Neuronal stem cell (in vitro differentiated cells): ENCODE measurements around the gene FNIP2.

Experiments
- DNase-seq: peaks from one replicate; pipeline ENCODE4 v3.0.0-alpha.2; 2013; ENCODE audit warnings: low spot score
- H2AFZ ChIP-seq: one replicate; pipeline ENCODE4 v1.6.1; 2013; ENCODE audit warnings: mild to moderate bottlenecking, low read length, inconsistent platforms
- H2AK5ac ChIP-seq: 2 replicates; pipeline ENCODE4 v1.6.1; 2013; ENCODE audit warnings: low read depth, mild to moderate bottlenecking, inconsistent platforms, low read length, moderate library complexity, mixed read lengths
- H2BK120ac ChIP-seq: 2 replicates; pipeline ENCODE4 v1.6.1; 2013; ENCODE audit warnings: low read depth, mild to moderate bottlenecking, inconsistent platforms, low read length, moderate library complexity, mixed read lengths
- H2BK12ac ChIP-seq: one replicate; pipeline ENCODE4 v1.6.1; 2013; ENCODE audit warnings: low read length, inconsistent platforms
- H2BK15ac ChIP-seq: 2 replicates; pipeline ENCODE4 v1.6.1; 2013; ENCODE audit warnings: mild to moderate bottlenecking, low read length, inconsistent platforms, mixed read lengths
- H2BK5ac ChIP-seq: one replicate; pipeline ENCODE4 v1.6.1; 2013; ENCODE audit warnings: inconsistent platforms, mild to moderate bottlenecking, low read length, moderate library complexity
- H3K14ac ChIP-seq: one replicate; pipeline ENCODE4 v1.6.1; 2013; ENCODE audit warnings: low read length, inconsistent platforms
- H3K18ac ChIP-seq: 2 replicates; pipeline ENCODE4 v1.6.1; 2013; ENCODE audit warnings: low read length, inconsistent platforms
- H3K23ac ChIP-seq: 2 replicates; pipeline ENCODE4 v1.6.1; 2013; ENCODE audit warnings: low read depth, mild to moderate bottlenecking, mixed read lengths, low read length, inconsistent platforms; ENCODE audit not compliant: poor library complexity
- H3K27ac ChIP-seq: replicated peaks from 3 replicates; pipeline ENCODE4 v1.5.1; 2013; ENCODE audit warnings: low read length, inconsistent platforms
- H3K27me3 ChIP-seq, 3 experiments: 2 replicates each; pipeline ENCODE4 v1.6.1; 2013; ENCODE audit warnings: low read length in 3 of 3, mild to moderate bottlenecking in 2 of 3, inconsistent platforms in 1 of 3, low read depth in 1 of 3, mixed read lengths in 1 of 3, moderate library complexity in 1 of 3; ENCODE audit not compliant: control insufficient read depth in 3 of 3, insufficient read depth in 3 of 3
- H3K36me3 ChIP-seq, 2 donors: replicated peaks in 1 of 2; 2 replicates each; pipeline ENCODE4 v1.6.1; 2013; ENCODE audit warnings: low read length in 2 of 2; ENCODE audit not compliant: control insufficient read depth in 2 of 2, insufficient read depth in 2 of 2
- H3K4ac ChIP-seq: 2 replicates; pipeline ENCODE4 v1.6.1; 2013; ENCODE audit warnings: inconsistent platforms, mild to moderate bottlenecking, low read length, moderate library complexity
- H3K4me1 ChIP-seq, 2 donors: 1 replicate in 1 of 2; 2 replicates in 1 of 2; pipeline ENCODE4 v1.6.1; 2013; ENCODE audit warnings: low read length in 2 of 2, low read depth in 1 of 2; ENCODE audit not compliant: control insufficient read depth in 2 of 2, insufficient read depth in 1 of 2
- H3K4me2 ChIP-seq: one replicate; pipeline ENCODE4 v1.6.1; 2013; ENCODE audit warnings: mild to moderate bottlenecking, low read length, inconsistent platforms; ENCODE audit not compliant: insufficient read depth, poor library complexity, severe bottlenecking
- H3K4me3 ChIP-seq, 2 donors: 2 replicates each; pipeline ENCODE4 v1.5.1; 2013; ENCODE audit warnings: low read length in 2 of 2, mild to moderate bottlenecking in 2 of 2, inconsistent platforms in 1 of 2, moderate library complexity in 1 of 2
- H3K79me1 ChIP-seq: one replicate; pipeline ENCODE4 v1.6.1; 2013; ENCODE audit warnings: low read depth, mild to moderate bottlenecking, inconsistent platforms, low read length, moderate library complexity
- H3K9ac ChIP-seq: one replicate; pipeline ENCODE4 v1.6.1; 2013; ENCODE audit warnings: mild to moderate bottlenecking, low read depth, low read length, inconsistent platforms; ENCODE audit not compliant: poor library complexity
- H3K9me3 ChIP-seq, 2 donors: replicated peaks in 1 of 2; 2 replicates each; pipeline versions ENCODE3 to v1.6.1; 2013; ENCODE audit warnings: low read length in 2 of 2, mild to moderate bottlenecking in 2 of 2, inconsistent platforms in 1 of 2, low read depth in 1 of 2, mixed read lengths in 1 of 2, moderate library complexity in 1 of 2; ENCODE audit not compliant: control insufficient read depth in 2 of 2, insufficient read depth in 1 of 2
- H4K8ac ChIP-seq: one replicate; pipeline ENCODE4 v1.6.1; 2013; ENCODE audit warnings: low read depth, mild to moderate bottlenecking, inconsistent platforms, low read length, moderate library complexity
- H4K91ac ChIP-seq: one replicate; pipeline ENCODE4 v1.6.1; 2013; ENCODE audit warnings: low read length, low read depth, mild to moderate bottlenecking, inconsistent platforms; ENCODE audit not compliant: poor library complexity
- WGBS, 2 donors: extraction: QIAGEN DNeasy Blood & Tissue Kit; methylation state at CpG; one replicate each; pipeline ENCODE4 v1.1.7; 2013; ENCODE audit warnings: missing lambda C conversion rate in 2 of 2, mixed read lengths in 1 of 2; ENCODE audit not compliant: insufficient read length in 2 of 2, insufficient replicate concordance in 1 of 2; ENCODE audit errors: extremely low coverage in 2 of 2; 5-methylcytosine and 5-hydroxymethylcytosine counted together

The FNIP2 gene

GRCh38 chr4:158912806-158913205 lies 144.0 kb downstream of the FNIP2 start:
- Histone ChIP-seq H3K4ac (no peak overlapping the region), H2AK5ac (no peak overlapping the region), H2BK12ac (no peak overlapping the region), H3K23ac (no peak overlapping the region), H4K91ac (no peak overlapping the region), H3K27ac (no peak overlapping the region), H3K27me3 (no peaks in the 10 kb centered on the region), H3K9me3 (no peaks in the 10 kb centered on the region), H3K4me3 (no peak overlapping the region), H3K14ac (no peak overlapping the region), H2BK120ac (no peak overlapping the region), H2BK15ac (no peak overlapping the region), H2AFZ (no peak overlapping the region), H4K8ac (no peak overlapping the region), H3K4me1 (peaks cover 1 to 4% of the 10 kb centered on the region in 2 donors), H3K79me1 (no peaks in the 10 kb centered on the region), H3K18ac (no peak overlapping the region), H3K4me2 (no peak overlapping the region), H3K36me3 (no peaks in the 10 kb centered on the region), H3K9ac (no peak overlapping the region), H2BK5ac (no peak overlapping the region)
- WGBS, 2 donors: no CpG with 5 or more reads among the region's 6 CpGs
- no peak for DNase-seq

- no peak overlapping the region for H3K14ac ChIP-seq
- no peak overlapping the region for H2BK120ac ChIP-seq
- H3K4me2 ChIP-seq: no peak overlapping the region
- no peak overlapping the region for H2AK5ac ChIP-seq
- no peak overlapping the region for H2BK5ac ChIP-seq
- no peak overlapping the region for H2AFZ ChIP-seq
- no CpG with 5 or more reads among the region's 5 CpGs for WGBS, 2 donors
- no peaks in the 10 kb centered on the region for H3K9me3 ChIP-seq
- no peak overlapping the region for H3K9ac ChIP-seq
- no peak overlapping the region for H3K4ac ChIP-seq
- peaks cover 1% of the 10 kb centered on the region for H3K79me1 ChIP-seq
- no peak overlapping the region for H4K91ac ChIP-seq
- H3K4me1 ChIP-seq: peaks cover 1 to 4% of the 10 kb centered on the region in 2 donors
- H3K36me3 ChIP-seq: no peaks in the 10 kb centered on the region
- H3K18ac ChIP-seq: no peak overlapping the region
- H3K27ac ChIP-seq: no peak overlapping the region
- no peak overlapping the region for H3K4me3 ChIP-seq
- H2BK15ac ChIP-seq: no peak overlapping the region
- H3K23ac ChIP-seq: no peak overlapping the region
- no peak overlapping the region for H4K8ac ChIP-seq
- H2BK12ac ChIP-seq: no peak overlapping the region
- no peak for DNase-seq
- H3K27me3 ChIP-seq: no peaks in the 10 kb centered on the region
Observed at GRCh38 chr4:158913766-158914165, 144.9 kb downstream of the FNIP2 start.

- Histone ChIP-seq H3K4ac (no peak overlapping the region), H3K27me3 (no peaks in the 10 kb centered on the region), H3K27ac (no peak overlapping the region), H2BK5ac (no peak overlapping the region), H3K79me1 (peaks cover 1% of the 10 kb centered on the region), H3K4me2 (no peak overlapping the region), H3K4me1 (peaks cover 1 to 4% of the 10 kb centered on the region in 2 donors), H2AK5ac (no peak overlapping the region), H3K9ac (no peak overlapping the region), H3K4me3 (no peak overlapping the region), H3K14ac (no peak overlapping the region), H2BK15ac (no peak overlapping the region), H3K9me3 (no peaks in the 10 kb centered on the region), H3K36me3 (no peaks in the 10 kb centered on the region), H2BK120ac (no peak overlapping the region), H3K18ac (no peak overlapping the region), H3K23ac (no peak overlapping the region), H4K8ac (no peak overlapping the region), H2AFZ (peak overlapping the region; percentile 52), H2BK12ac (no peak overlapping the region), H4K91ac (no peak overlapping the region)
- WGBS, 2 donors: no CpG with 5 or more reads among the region's 5 CpGs
- no peak for DNase-seq
Observed at GRCh38 chr4:158914218-158914617, 145.4 kb downstream of the FNIP2 start.

GRCh38 chr4:158915683-158916241 lies 146.9 kb downstream of the FNIP2 start:
- Histone ChIP-seq H2BK12ac (no peak overlapping the region), H3K9ac (no peak overlapping the region), H2AK5ac (no peak overlapping the region), H3K4me3 (no peak overlapping the region), H2BK120ac (no peak overlapping the region), H3K79me1 (peaks cover 1% of the 10 kb centered on the region), H3K23ac (no peak overlapping the region), H3K36me3 (no peaks in the 10 kb centered on the region), H2AFZ (no peak overlapping the region), H3K18ac (no peak overlapping the region), H4K91ac (no peak overlapping the region), H3K27me3 (no peaks in the 10 kb centered on the region), H3K4ac (no peak overlapping the region), H3K4me1 (peaks cover 0 to 4% of the 10 kb centered on the region in 2 donors), H4K8ac (no peak overlapping the region), H2BK15ac (no peak overlapping the region), H3K27ac (no peak overlapping the region), H2BK5ac (no peak overlapping the region), H3K9me3 (no peaks in the 10 kb centered on the region), H3K4me2 (no peak overlapping the region), H3K14ac (no peak overlapping the region)
- no peak for DNase-seq
- no CpG with 5 or more reads among the region's 2 CpGs for WGBS, 2 donors
